HS-27A (cell line): ENCODE data around the gene FAM168B.

Experiments
- DNase-seq: peaks from one replicate; pipeline ENCODE4 v3.0.0-alpha.2; 2012; ENCODE audit warnings: low read depth, missing footprints

FAM168B gene

GRCh38 chr2:131022731-131023130, 70.5 kb downstream of the FAM168B start:
- DNase-seq, result peak; percentile 22

- DNase-seq, result no peak
These were observed 76.2 kb downstream of the FAM168B start for GRCh38 chr2:131016826-131017741.

DNA sequence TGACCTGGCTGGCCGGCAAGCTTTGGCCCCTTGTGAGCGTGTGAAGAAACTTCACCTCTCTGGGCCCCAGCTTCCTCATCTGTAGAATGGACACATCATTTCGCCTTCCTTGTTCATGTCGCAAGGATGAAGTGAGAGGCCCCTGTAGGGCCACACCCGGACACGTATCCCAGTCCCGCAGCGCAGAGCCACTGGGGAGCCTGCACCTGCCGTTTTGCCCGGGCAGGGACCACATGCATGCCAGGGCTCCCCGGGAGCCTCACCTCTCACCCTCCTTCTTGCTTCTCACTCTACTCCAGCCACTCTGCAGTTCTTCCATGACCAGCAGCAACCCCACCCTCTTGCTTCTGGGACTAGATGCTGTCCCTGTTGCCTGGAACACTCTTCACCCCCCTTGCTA, 77.5 kb downstream of the FAM168B start:
- no peak for DNase-seq

GRCh38 chr2:131014141-131014540, 79.1 kb downstream of the FAM168B start:
- DNase-seq, result no peak

- DNase-seq, result no peak
These were observed 81.8 kb downstream of the FAM168B start for GRCh38 chr2:131011486-131011885.

- no peak for DNase-seq
These were observed 82.7 kb downstream of the FAM168B start for GRCh38 chr2:131010566-131010965.

- no peak for DNase-seq
These were observed 83.4 kb downstream of the FAM168B start for GRCh38 chr2:131009713-131010475.

DNA sequence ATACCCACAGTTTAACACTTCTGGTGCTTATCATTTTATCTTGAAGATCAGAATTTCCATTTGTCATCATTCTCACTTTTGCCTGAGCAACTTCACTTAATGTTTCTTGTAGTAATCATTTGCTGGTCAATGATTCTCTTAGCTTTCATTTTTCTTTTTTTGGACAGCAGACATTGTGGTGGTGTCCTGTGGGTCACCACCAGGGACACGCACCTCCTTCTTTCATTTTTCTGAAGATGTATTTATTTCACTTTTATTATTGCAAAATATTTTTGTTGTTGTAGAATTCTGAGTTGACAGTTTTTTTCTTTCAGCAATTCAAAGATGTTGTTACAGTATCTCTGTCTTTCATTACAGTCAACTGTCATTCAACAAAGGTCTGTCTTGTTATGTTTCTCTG, 84.3 kb downstream of the FAM168B start:
- no peak for DNase-seq

DNA sequence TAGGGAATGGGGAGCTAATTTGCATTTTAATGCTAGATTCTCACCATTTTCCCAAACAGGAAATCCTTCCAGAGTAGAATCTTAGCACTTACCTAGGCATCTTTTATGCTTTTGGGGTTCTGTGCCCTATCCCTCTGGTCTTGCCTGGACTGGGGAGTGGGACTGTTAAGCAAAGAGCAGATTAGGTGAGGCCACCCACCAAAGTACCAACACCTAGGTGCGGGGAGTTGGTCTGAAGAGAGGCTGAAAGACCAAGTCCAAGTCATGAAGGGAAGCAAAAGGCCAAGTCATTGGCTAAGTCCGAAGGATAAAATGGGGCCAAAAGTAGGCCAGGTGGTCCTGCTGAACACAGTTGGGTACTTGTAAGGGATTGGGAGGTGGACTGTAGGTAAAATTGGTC, 86.7 kb downstream of the FAM168B start:
- no peak for DNase-seq

- DNase-seq, result no peak
These were observed 87.9 kb downstream of the FAM168B start for GRCh38 chr2:131005216-131005935.

DNA sequence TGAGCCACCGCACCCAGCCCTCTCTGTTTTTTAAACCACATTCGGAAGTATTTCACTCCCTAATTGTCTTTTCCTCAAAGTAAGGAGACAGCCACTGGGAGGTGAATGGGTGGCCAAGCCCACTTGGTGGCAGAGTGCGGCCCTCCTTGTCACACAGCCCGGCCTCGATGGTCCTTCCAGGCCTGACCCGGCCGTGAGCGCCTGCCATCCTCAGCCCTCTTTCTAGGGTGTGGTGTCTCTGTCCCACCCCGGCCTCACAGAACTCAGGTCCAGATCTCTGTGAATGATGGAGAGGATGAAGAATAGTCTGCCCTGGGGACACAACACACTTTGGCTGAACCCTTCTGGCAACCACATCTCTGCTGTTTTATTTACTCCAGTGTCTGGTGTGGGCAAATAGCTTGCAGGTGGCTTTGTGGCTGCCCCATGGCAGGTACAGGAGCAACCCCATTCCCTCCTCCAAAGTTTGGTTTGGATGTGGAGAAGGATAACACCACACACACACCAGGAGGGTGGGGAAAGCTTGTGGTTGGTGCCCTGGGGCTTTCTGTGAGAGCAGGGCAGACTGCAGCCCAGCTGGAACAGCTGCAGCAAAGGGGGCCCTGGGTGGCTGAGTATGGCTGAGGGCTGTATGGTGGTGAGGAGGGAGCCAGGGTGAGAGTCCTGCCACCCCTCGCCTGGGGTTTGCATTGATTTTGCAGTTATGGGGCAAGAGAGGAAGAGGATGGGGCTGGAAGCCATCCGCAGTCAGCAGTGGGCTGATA, 88.6 kb downstream of the FAM168B start:
- no peak for DNase-seq

DNA sequence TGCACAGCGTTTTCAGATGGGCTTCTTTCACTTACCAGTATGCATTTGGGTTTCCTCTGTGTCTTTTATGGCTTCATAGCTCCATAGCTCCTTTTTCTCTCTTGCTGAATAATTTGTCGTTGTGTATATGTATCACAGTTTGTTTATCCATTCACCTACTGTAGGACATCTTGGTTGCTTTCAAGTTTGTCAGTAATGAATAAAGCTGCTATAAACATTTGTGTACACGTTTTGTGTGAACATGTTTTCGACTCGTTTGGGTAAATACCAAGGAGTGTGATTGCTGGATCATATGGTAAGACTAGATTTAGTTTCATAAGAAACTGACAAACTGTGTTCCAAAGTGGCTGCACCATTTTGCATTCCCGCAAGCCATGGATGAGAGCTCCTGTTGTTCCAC, 94.7 kb downstream of the FAM168B start:
- no peak for DNase-seq
